Endothelial cell of hepatic sinusoid (primary cell): ENCODE data around the gene UBXN1.

Experiments used
- in situ Hi-C: cut with HindIII; loops from 2 replicates; pipeline ENCODE4 v1.10.0; 2017; ENCODE audit warnings: low sequenced_read_pairs

UBXN1 gene, protein sequence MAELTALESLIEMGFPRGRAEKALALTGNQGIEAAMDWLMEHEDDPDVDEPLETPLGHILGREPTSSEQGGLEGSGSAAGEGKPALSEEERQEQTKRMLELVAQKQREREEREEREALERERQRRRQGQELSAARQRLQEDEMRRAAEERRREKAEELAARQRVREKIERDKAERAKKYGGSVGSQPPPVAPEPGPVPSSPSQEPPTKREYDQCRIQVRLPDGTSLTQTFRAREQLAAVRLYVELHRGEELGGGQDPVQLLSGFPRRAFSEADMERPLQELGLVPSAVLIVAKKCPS

DNA sequence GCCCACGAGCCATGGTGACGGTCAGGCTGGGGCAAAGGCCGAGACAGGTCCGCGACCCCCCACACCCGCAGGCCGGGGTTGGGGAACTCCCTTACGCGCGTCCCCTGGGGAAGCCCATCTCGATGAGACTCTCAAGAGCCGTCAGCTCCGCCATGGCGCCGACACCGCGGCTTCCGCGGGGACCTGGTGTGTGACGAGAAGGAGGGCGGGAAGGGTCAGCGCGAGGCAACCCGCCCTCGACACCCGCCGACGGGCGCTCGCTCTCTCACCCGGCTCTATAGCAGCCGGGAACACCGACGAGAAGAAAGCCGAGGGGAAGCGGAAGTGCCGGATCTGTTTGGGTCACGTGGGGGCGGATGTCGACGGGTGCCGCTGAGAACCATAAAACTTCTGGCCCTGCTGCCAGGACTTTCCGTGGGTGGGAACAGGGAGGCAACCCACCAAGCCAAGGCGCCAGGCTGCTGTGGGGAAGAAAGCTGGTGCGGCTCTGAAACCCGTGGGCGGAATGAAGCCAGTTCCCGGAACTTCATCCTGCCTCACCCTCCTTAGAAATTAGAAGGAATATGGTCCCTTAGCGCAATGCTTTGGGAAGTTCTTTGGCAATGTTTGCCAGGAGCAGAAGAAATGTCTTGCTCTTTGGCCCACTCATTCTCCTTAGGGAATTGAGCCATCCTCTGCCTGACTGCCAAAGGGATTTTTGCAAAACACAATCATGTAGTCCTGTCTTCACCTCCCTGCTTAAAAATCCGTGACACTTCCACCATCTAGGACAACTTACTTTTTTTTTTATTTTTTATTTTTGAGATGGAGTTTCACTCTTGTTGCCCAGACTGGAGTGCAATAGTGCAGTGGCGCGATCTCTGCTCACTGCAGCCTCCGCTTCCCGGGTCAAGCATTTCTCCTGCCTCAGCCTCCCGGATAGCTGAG is at the start of gene UBXN1:
Gene UBXN1, minus strand, starts transcription at position 304 of the 927 bp plus-strand sequence. Its CDS starts 150 bp downstream, at position 154.
- in situ Hi-C loops: no loop called here

DNA sequence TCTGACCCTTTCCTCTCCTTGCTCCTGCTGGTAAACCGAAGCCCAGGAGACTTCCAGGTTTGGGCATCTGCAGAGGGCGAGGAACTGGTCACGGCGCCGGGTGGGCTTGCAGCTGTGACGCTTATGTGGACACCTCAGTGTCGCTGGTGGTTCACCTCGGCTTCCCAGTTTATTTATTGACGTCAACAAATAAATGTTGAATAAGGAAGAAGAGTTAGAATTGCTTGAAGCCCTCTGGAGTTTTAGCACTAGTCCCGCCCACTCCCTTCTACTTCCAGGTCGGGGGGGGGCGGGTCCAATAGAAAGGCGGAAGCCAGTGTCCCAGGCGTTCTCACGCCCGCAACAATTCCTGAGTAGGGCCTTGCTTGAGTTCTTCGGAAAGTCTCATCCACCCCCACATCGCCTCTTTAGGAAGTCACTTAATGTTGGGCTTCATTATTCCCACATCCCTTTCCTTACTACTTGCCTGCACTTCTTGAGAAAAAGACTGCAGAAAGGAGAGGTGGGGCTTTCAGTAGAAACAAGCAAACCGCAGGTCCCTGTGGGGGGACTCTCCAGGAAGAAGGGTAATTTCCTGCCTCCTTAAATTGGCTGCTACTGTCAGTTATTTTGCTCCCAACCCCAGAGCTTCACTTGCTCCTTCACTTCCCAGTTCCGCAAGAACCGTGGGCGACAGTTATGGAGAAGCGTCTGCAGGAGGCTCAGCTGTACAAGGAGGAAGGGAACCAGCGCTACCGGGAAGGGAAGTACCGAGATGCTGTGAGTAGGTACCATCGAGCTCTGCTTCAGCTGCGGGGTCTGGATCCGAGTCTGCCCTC is 49.5 kb upstream of the UBXN1 start, which contains the start of gene TTC9C:
Gene TTC9C, plus strand, starts transcription at position 316 of the 818 bp plus-strand sequence. Its CDS starts 363 bp downstream, at position 679.
- in situ Hi-C loops: no loop called here

DNA sequence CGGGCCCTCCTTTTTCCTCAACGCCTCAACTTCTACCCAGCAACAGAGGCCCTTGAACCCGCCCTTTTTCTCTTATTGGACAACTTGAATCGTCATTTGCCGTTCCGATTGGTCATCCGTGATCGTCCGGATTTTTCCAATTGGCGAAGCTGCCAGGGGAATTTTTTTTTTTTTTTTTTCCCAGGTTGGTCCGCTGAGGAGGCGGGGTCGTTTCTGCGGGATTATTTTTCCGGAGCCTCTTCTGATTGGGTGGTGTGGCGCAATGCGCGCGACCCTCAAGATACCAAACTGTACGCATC is 48.9 kb upstream of the UBXN1 start:
- in situ Hi-C loops: no loop called here

DNA sequence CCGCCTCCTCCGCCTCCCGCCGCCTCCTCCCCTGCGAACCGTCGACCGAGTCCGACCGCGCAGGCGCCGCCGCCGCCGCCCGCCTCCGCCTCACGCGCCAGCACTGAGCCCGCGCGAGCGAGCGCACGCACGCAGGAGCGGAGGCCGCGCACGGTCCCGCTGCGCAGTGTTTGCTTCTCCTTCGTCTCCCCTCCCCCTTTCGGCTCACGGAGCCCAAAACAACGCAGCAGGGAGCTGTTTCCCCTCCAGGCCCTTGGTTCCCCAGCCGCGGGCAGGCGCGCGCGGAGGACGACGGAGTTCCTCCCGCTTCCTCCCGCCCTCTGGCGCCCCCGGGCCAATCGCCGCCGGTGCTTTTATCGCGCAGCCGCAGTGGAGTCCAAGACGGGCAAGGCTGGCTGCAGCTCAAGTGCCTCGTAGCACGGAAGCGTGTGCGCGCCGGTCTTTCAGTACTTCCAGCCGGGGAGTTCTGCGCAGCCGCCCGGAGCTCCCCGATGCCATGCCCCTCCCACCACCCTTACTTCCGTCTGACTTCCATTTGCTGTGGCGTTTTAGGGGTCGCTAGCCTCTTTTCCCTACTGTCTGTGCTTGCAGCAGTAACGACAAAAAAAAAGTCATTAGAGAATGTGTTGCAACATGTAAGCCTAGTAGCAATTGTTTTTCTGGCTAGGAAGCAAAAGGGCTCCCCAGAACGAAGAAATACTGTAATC is 48.4 kb upstream of the UBXN1 start, which contains the start of gene HNRNPUL2:
Gene HNRNPUL2, minus strand, starts transcription at position 293 of the 707 bp plus-strand sequence. CDS start 301 bp downstream, outside the sequence.
- in situ Hi-C loops: no loop called here

DNA sequence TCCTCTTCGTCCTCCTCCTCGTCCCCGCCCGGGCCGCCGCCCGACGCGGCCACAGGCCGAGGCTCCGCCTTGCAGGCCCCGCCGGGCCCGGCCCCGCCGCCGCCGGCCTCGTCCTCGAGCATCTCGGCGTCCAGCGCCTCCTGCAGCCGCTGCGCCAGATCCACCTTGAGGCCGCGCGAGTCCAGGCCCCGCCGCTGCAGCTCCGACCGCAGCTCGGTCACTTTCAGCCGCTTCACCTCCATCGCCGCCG is 48.0 kb upstream of the UBXN1 start:
- in situ Hi-C loops: no loop called here

DNA sequence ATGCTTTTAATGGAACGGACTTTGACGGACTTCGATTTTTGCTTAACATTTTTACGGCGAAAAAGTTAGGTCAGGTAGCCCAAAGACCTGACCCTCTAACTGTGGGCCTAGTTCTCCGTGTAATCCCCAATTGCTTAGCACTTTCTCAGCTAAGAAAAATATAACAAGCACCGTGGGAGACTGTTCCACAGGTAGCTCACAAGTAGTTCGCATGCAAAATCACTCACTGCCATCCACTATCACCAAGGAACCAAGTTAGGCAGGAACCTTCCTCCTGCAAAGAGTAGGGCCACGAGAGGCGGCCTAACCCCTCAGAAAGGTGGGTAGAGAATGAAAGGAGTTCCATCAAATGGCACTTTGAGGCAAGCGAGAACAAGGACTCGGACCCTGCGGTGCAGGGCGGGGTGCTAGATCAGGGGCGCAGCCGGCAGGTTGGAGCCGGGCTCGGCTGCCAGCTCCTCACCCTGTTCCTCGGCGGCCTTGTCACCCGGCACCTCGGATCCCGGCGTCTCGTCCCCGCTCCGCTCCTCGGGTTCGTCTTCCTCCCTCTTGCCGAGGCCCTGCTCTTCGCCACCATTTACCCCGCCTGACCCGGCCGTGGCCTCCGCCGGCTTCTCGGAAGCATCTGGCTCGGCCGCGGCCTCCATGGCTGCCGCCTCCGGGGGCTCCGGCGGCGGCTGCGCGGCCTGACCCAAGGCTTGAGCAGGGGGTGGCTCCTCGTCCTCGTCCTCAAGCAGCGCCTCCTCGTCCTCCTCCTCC is 47.5 kb upstream of the UBXN1 start:
- in situ Hi-C loops: no loop called here

DNA sequence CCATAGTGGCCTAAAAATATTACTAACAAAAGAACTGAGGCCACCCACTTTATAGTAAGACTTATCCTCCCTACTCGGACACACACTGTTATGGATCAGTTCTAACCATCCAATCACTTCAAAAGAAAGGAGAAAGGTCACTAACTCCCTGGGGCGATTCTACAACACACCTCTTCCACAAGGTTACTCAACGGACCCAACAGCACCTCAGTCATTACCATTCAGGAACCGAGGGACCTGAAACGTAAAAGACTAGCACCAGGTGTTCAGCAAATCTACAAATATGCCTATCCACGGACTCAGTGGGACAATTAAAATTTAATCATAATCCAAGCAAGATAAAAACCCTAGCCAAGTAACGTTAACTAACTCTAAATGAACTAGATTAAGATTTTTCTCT is 46.8 kb upstream of the UBXN1 start:
- in situ Hi-C loops: no loop called here

DNA sequence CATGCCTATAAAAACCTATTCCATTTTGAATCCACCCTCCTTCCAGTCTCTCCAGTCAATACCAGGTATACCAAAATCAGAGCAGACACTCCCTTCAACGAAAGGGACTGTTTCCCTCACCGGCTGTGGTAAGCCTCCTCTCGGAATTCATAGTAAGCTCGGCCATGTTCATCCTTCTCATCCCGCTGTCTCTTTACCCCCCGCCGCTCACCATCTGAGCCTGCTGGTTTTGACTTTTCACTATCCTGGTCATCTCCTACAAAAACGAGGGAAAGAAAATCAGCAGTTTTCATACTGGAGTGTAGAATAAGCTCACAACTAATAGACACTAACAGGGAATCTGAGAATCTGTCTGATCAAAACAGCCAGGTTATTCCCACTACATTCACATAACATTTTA is 45.3 kb upstream of the UBXN1 start:
- in situ Hi-C loops: no loop called here

DNA sequence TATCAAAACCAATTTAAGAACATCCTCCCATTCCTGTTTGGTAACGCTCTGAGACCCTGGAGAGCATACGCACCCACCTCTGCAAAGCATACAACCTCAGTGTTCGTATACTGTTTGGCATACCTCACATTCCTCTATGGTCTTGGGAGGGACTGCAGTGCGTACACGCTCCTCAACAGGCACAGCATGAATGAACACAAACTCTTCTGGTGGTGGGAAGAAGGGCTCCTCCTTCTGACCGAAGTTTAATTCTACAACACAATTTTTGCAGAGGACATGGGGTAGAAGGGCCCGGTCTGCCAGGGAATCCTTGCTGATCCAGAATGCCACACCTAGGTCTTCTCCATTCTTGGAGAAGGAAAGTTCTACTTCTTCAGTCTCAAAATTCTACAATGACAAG is 43.1 kb upstream of the UBXN1 start:
- in situ Hi-C loops: no loop called here

DNA sequence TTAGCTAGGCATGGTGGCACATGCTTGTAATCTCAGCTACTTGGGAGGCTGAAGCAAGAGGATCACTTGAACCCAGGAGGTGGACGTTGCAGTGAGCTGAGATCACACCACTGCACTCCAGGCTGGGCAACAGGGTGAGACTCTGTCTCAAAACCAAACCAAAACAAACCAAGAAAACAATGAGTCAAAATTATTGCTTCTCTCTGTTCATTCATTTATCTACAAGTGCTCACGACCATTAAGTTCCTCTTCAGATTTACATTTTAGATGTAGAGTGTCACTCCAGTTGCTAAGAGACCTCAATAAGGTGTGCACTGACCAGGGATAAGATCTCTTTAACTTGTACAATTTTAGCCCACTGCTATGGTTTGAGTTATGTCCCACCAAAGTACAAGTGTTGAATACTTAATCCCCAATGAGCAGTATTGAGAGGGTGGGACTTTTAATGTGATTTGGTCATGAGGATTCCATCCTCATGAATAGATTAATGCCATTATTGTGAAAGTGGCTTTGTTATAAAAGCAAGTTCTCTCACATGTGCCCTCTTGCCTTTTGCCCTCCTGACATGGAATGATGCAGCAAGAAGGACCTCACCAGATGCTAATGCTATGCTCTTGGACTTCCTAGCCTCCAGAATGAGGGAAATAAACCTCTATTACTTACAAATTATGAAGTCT is 40.6 kb upstream of the UBXN1 start:
- in situ Hi-C loops: loop anchor here (10.0 kb wide), 2 partner anchors 55 to 85 kb away; partner anchors contain the start of gene TAF6L

DNA sequence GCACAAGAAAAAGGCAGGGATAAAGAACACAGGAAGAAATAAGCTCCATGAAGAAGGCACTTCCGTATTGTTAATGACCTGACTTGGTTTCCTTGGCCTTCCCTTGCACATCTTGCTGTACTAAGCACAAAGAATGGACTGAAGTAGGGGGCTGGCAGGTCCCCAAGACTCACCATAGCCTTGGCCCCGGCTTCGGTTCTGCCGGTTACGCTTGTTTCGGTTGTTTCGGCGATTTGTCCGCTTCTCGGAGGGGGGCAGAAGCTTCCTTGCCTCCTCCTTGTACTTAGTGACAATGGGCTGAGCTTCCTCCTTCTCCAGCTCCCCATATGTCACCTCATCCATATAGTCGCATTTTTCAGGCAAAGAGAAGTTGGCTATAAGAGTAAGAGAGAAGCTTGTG is 37.9 kb upstream of the UBXN1 start:
- in situ Hi-C loops: loop anchor here (10.0 kb wide), 2 partner anchors 58 to 82 kb away; partner anchors contain the start of gene TAF6L

DNA sequence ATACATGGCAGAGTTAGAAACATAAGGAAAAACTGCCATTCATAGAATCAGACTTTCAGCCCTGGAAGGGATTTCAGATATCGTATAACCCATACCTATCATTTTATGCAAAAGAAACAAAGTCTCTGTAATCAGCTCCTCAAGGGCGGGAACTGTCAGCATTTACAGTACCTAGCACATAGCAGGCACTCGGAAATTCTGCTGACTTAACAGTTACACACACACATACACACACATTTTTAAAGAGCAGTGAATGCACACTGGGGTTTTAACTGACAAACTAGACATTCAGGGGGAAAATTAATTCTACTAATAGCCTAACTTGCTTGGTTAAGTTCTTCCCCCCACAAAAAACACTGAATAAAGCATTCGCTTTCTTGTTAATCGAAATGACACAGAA is 37.3 kb upstream of the UBXN1 start:
- in situ Hi-C loops: loop anchor here (10.0 kb wide), 2 partner anchors 59 to 81 kb away; partner anchors contain the start of gene TAF6L

DNA sequence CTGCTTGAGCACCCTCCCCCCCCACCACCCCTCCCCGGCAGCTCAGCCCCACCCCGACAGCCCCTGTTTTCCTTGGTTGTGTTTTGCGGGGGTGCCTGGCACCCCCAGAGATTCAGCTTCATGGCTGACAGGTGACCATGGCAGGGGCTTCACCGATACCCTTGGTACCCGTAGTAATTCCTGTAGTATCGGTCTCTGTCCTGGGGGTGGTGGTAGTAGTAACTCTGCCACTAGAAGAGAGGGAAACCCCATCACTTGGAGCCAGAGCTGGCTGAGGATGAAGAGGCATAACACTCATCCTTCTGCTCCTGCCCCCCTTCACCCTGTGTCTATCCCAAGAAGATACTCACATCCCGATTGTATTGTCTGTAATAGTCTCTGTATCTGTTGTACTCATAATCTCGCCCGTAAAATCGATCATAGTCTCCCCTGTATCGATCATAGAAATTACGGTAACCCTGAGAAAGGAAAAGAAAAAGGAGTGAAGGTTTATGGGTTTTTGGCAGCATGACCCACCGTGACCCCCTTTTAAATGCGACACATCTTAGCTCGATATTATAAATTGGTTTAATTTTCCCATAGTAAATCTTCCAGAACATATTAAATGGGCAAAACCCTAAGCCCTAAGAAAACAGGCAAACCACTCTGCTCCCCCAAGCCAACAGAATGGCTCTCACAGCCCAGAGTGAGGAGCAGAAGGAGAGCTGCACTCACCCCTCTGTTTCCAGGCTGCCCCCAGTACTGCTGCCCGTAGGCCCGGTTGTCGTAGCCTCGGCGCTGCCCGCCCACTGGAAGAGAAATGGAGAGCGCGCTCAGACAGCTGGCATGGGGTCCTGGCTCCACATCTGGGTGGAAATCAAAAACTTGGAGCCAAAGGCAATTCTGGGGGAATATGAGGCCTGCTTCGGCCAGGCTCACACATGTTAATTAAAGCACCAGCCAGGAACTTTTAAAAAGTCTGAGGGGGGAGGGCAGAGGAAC is 36.6 kb upstream of the UBXN1 start:
- in situ Hi-C loops: loop anchor here (10.0 kb wide), 2 partner anchors 59 to 81 kb away; partner anchors contain the start of gene TAF6L

DNA sequence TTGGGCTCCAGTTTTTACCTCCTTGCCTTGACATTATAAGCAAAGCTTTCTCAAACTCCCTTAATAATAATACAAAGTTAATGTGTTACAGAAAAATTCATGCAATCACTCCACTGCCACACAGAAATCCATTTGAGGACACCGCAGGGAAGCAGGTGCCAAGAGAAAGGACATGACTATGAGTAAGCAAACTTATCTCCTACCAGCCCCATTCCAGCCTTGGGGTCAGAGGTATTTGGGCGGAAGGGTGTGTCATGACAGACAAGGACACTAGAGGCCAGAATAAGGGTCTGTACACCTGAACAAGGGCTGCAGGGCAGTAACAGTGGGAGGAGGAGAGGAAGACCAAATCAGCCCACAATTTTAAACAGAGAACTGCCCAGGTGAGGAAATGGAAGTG is 34.5 kb upstream of the UBXN1 start:
- in situ Hi-C loops: loop anchor here (10.0 kb wide), 2 partner anchors 61 to 79 kb away; partner anchors contain the start of gene TAF6L

DNA sequence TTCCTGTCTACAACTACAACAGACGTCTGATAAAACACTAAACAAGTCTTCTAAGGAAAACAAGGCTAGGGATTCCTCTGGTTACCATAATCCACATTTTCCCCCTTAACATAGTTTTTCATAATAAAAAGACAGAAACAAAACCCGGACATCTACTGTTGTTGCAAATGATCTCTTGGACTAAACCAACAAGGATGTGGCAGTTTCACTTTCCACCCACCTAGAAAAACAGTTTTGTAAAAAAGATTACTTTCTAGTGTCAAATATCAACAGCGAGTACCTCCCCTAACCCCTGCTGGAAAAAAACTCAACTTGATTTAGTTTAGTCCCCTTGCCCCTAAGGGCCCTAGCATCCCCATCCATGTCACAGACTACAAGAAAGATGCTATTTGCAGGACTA is 34.0 kb upstream of the UBXN1 start:
- in situ Hi-C loops: loop anchor here (10.0 kb wide), 2 partner anchors 62 to 78 kb away; partner anchors contain the start of gene TAF6L

DNA sequence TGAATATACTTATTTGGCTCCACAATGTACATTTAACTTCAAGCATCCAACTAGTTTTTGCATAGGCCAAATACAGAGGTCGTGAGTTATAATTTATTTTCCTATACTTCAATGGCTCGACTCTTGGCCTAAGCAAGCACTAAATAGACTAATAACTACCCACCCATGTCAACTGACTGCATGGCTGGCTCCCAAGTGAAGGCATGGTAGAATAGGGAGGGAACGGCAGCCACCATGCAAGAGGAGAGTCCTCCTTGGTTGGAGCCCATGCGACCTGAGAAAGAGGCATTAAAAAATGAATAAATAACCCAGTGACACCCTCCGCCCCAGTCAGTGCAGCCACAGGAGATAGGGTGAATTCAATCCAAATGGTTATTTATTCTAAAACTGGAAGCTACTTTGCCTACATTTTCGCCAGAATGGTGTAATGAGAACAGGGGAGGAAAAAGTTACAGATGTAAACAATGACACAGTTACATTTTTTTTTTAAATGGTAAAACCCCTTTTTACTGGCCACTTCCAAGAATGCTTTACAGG is 33.5 kb upstream of the UBXN1 start:
- in situ Hi-C loops: loop anchor here (10.0 kb wide), 2 partner anchors 62 to 78 kb away; partner anchors contain the start of gene TAF6L

DNA sequence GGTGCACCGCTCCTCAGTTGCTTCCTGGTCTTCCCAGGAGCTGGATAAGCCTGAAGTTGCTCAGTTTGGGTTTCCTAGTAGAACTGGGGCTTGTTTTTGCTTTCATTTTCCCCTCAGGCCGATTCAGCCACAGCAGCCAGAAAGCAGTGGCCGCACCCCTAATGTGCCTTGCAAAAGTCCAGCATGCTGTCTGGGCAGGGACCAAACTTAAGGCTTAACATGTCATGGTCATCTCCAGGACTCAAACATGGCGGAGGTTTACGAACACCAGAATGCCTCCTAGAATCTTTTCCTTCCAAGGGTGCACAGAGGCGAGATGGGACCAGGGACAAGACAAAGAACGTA is 31.1 kb upstream of the UBXN1 start:
- in situ Hi-C loops: loop anchor here (10.0 kb wide), 2 partner anchors 65 to 75 kb away; partner anchors contain the start of gene TAF6L
